ENCODE results near the gene RASAL2.

RASAL2 gene

GRCh38 chr1:178486100-178487069 is 392.5 kb downstream of the RASAL2 start:
- TF ChIP-seq ZNF274 (IDR thresholded peaks at IDR 0.05; ENCODE audit: low read depth, low read length): no peak
- H3K4me3 ChIP-seq (ENCODE audit: low read length): no peak overlapping the region; the same call in 1 of the 2 replicates

GRCh38 chr1:178487070-178487615 is 393.2 kb downstream of the RASAL2 start:
- no peak for TF ChIP-seq ZNF274 (IDR thresholded peaks at IDR 0.05; ENCODE audit: low read depth, low read length)

GRCh38 chr1:178488393-178488792 is 394.5 kb downstream of the RASAL2 start:
- no peak overlapping the region for H3K4me3 ChIP-seq (ENCODE audit: low read length)
- TF ChIP-seq ZNF274 (IDR thresholded peaks at IDR 0.05; ENCODE audit: low read depth, low read length): no peak

More at GRCh38 chr1:178487070-178487615, 393.2 kb downstream of the RASAL2 start:
- no peak overlapping the region; the same call in 1 of the 2 replicates for H3K4me3 ChIP-seq (ENCODE audit: low read length)

GRCh38 chr1:178489399-178489798 is 395.5 kb downstream of the RASAL2 start:
- no peak for TF ChIP-seq ZNF274 (IDR thresholded peaks at IDR 0.05; ENCODE audit: low read depth, low read length)

GRCh38 chr1:178490136-178490535 is 396.2 kb downstream of the RASAL2 start:
- no peak for TF ChIP-seq ZNF274 (IDR thresholded peaks at IDR 0.05; ENCODE audit: low read depth, low read length)

More at GRCh38 chr1:178489399-178489798, 395.5 kb downstream of the RASAL2 start:
- no peak overlapping the region for H3K4me3 ChIP-seq (ENCODE audit: low read length)

GRCh38 chr1:178490967-178491366 is 397.1 kb downstream of the RASAL2 start:
- no peak for TF ChIP-seq ZNF274 (IDR thresholded peaks at IDR 0.05; ENCODE audit: low read depth, low read length)
- H3K4me3 ChIP-seq (ENCODE audit: low read length): no peak overlapping the region

More at GRCh38 chr1:178490136-178490535, 396.2 kb downstream of the RASAL2 start:
- no peak overlapping the region for H3K4me3 ChIP-seq (ENCODE audit: low read length)

GRCh38 chr1:178491721-178492120 is 397.8 kb downstream of the RASAL2 start:
- no peak for TF ChIP-seq ZNF274 (IDR thresholded peaks at IDR 0.05; ENCODE audit: low read depth, low read length)
- H3K4me3 ChIP-seq (ENCODE audit: low read length): no peak overlapping the region

GRCh38 chr1:178492341-178492740 is 398.4 kb downstream of the RASAL2 start:
- TF ChIP-seq ZNF274 (IDR thresholded peaks at IDR 0.05; ENCODE audit: low read depth, low read length): no peak
- H3K4me3 ChIP-seq (ENCODE audit: low read length): no peak overlapping the region

GRCh38 chr1:178493301-178493741 is 399.4 kb downstream of the RASAL2 start:
- TF ChIP-seq ZNF274 (IDR thresholded peaks at IDR 0.05; ENCODE audit: low read depth, low read length): no peak
- H3K4me3 ChIP-seq (ENCODE audit: low read length): no peak overlapping the region

- H3K4me3 ChIP-seq (ENCODE audit: low read length): no peak overlapping the region
- TF ChIP-seq ZNF274 (IDR thresholded peaks at IDR 0.05; ENCODE audit: low read depth, low read length): no peak
Measured at GRCh38 chr1:178494569-178494971, 400.7 kb downstream of the RASAL2 start.

GRCh38 chr1:178495158-178495557 is 401.3 kb downstream of the RASAL2 start:
- no peak overlapping the region for H3K4me3 ChIP-seq (ENCODE audit: low read length)
- TF ChIP-seq ZNF274 (IDR thresholded peaks at IDR 0.05; ENCODE audit: low read depth, low read length): no peak

GRCh38 chr1:178495741-178496409 is 402.0 kb downstream of the RASAL2 start:
- TF ChIP-seq ZNF274 (IDR thresholded peaks at IDR 0.05; ENCODE audit: low read depth, low read length): no peak
- H3K4me3 ChIP-seq (ENCODE audit: low read length): no peak overlapping the region

GRCh38 chr1:178496410-178497135 is 402.7 kb downstream of the RASAL2 start, which contains the start of gene CLEC20A:
Gene CLEC20A, minus strand, starts transcription at chr1:178496964. Its CDS starts 25 bp downstream, at chr1:178496939.
- TF ChIP-seq ZNF274 (IDR thresholded peaks at IDR 0.05; ENCODE audit: low read depth, low read length): no peak
- no peak within 1 kb of the TSS for H3K4me3 ChIP-seq (ENCODE audit: low read length)
